HG03159 (cell line): ENCODE data around the gene KIAA1217.
"Not testable (repeated sequence)": the region's sequence is repeated elsewhere in the genome, so short reads cannot be mapped to it uniquely, and the experiment has no call there.

Experiments
- ATAC-seq: cut with Tn5 transposase; IDR thresholded peaks from one replicate; pipeline ENCODE4 v1.9.1; 2021; ENCODE audit warnings: mild to moderate bottlenecking, moderate library complexity; ENCODE audit not compliant: unreplicated experiment

Gene KIAA1217

DNA sequence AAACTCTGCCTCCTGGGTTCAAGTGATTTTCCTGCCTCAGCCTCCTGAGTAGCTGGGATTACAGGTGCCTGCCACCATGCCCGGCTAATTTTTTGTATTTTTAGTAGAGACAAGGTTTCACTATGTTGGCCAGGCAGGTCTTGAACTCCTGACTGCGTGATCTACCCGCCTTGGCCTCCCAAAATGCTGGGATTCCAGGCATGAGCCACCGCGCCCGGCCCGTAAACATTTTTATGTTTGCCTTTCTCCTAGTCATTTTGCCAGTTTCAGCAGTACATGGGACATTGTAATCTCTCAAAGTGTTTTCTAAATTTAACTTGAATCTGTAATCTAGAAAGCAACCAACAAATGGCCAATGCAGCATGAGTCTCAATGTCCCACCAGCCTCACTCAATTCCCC is 128.8 kb downstream of the KIAA1217 start:
- not testable (repeated sequence) for ATAC-seq

DNA sequence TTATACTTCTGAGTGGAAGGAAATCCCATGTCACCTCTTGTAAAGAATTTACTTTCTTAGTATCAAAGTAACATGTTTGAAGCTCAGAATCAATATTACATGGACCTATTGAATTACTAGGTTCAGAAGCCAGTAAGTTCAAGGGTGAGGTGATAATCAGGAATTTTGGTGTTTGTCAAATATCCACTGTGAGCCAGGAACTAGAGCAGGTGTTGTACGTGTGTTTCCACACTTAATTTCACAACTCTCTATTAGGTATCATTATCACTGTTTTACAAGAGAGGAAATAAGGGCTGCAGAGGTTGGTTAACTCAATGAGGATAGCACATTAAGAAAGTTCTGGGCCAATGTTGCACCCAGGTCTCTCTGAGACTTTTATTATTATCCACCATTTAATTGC is 130.4 kb downstream of the KIAA1217 start:
- no peak for ATAC-seq

DNA sequence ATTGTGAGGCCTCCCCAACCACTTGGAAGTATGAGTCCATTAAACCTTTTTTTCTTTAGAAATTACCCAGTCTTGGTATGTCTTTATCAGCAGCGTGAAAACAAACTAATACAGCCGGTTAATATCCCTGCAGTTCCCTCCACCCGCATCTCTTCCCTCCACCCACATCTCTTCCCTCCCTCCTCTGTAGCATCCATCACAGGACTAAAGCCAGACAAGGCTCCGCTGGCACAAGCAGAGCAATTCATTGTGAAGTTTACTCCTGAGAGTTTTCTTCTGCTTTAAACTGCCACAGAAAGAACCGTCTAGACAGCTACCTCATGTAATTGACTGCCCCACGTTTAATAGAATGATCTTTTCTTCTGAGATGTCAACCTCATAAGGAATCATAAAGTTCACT is 131.5 kb downstream of the KIAA1217 start:
- ATAC-seq: no peak

DNA sequence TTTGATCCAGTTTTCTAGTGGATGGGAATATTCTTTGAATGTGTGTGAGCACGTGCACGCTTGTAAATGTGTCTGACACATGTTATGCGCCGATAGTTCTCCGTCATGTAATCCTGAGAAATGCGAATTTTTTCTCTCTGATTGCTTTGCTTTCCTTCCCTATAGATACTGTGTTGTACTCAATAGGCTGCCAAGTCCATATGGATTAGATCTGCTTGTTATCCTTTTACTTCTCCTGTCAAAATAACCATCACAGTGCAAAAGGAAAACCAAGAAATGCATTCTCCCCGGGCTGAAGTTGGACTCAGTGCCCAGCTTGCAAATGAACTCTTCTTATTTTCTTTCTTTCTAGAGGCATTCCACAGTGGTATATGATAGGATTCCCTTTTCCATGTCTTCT is 131.9 kb downstream of the KIAA1217 start:
- no peak for ATAC-seq

DNA sequence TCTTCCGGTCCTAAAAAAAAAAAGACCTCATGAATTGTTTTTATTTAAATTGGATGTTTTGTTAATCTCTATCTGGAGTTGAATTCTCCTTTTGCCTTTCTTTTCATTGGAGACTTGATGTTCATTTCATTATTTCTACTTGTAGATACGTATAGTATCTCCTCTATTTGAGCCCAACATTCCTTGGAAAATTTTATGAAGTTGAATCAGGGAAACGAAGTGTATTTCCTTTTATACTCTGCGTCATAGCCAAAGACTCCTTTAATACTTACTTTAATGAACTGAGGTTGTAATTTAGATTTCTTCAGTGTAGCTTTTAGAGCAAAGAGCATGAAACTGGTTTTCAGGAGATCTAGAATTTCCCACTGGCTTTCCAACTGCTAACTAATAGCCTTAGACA is 132.4 kb downstream of the KIAA1217 start:
- no peak for ATAC-seq

DNA sequence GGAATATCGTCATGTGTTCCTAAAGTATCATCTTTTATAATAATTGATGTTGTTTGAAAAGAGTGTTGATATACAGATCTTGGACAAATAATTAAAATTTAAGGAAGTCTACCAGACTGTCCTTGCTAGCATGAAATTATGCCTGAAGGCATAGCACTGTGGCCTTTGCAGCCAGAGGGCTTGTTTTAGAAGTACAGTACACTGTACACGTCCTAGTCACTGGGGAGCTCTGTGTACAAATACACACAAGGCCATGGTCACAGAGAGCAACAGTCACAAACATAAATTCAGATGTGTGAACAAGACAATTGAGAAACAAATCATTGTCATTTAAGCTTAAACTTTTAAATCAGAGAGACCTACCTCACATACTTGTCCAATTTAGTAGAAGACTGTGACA is 133.0 kb downstream of the KIAA1217 start:
- ATAC-seq: no peak

DNA sequence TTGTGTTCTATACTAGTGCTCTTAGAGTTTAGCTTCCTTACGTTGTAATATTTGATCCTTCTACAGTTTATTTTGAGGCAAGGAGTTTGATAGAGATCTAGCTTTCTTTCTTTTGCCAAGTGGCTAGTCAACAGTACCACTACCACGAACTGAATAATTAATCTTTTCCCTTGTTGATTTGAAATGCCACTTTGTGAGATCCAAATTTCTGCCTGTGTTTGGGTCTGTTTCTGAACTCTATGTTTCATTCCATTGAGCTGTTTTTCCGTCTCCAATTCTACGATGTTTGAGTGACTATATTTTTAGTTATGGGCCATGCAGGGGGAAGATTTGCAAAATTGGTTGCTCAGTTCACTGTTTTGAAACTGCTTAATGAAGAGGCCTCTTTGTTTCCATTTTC is 134.7 kb downstream of the KIAA1217 start:
- no peak for ATAC-seq

DNA sequence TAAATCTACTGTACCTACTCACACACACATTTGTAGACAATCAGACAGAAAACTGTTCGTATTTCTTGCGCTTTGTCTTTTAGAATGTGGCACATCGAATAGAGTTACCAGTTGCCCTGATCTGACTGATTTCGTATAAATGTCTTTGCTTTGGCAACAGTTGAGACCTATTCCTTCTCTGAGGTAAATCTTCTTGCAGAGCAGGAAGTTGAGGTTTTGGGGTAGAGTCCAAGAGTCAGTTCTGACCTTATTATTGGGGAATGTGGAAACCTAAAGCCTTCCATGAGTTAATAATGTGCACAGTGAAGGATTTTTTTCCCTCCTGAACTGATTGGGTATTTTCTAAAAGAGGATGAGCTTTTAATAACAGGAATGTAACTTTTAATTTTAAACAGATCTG is 135.3 kb downstream of the KIAA1217 start:
- ATAC-seq: no peak

DNA sequence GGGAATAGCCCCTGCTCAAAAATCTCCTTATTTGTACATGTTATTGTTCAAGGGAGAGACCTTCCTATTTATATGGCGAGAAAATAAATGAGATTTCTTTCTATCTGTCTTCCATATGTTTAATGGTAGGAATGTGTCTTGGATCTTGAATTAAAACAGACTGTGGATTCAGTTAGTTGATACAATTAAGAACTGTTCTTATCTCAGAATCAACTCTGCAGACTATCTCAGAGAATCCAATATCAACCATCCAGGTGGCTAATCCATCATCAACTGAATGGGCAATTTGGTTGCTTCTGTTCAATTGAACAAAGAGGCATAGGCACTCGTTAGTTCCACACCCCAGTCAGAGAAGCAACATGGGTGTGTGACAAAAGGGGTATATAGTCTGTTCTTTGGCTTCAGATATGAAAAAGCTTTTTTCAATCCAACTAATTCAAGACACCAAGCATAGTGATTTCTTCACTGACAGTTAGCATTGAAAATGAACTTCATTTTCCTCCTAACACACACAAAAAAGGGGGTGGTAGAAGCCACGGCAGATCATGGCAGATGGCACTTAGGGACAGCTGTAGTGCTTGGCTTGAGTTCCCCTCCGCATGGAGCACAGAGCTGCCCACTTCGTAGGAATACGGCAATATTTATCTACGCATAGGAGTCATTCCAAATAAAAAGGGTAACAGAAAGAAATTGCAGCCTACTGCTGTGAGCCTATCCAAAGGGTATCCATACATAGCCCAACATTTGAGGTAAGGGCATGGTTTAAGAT is 135.9 kb downstream of the KIAA1217 start:
- no peak for ATAC-seq

DNA sequence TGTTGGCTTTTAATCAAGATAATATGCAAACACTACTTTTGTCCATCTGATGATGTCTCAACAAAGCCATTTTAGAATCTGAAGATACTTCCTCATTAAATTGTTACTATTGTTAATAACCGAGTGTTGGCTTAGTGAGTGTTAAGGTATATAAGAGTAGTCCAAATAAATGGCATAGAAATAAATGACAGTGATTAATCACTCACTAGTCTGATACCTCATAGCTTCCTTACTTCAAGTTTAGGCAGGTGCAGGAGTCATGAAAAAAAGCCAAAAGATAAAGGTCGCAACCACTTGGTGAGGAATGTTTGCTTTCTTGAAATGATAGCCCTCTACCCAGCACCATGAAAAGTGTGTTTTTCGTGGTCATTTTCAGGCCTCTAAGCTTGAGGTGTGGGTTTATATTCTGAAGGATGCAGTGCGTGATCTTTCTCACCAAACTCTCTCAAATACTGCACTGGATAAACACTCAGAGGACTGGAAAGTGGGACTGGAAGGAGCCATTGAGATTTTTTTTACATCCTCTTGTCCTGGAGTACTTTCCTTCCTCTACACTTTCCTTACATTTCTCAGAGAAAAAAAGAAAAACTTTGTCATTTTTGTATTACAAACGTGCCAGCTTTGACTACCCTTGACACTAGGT is 138.1 kb downstream of the KIAA1217 start:
- no peak for ATAC-seq

DNA sequence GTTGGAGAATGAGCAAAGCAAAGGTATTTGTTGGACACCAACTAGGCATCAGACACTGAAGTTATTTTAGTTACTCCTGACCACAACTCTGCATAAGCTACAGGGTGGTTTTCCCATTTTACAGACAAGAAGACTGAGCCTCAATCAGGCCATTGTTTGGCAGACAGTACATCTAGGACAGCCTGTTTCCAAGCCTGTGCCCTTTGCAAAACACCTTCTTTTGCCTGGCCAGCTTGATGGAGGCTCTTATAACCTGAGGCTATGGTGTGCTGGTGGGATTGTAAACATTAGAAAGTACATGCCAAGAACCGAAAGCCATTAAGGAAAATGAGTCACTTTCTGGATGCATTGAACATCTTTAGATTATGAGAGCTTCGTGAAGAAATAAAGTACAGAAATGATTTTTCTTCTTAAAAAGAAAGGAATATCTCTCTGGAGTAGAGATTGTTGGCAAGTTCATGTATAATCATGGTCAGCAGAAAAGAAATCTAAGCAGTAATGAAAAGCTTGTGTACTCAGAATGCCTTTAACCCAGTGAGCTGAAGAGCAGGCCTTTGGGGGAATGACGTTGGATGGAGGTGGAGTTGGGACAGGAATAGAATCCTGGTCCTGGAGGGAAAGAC is 140.6 kb downstream of the KIAA1217 start:
- no peak for ATAC-seq

DNA sequence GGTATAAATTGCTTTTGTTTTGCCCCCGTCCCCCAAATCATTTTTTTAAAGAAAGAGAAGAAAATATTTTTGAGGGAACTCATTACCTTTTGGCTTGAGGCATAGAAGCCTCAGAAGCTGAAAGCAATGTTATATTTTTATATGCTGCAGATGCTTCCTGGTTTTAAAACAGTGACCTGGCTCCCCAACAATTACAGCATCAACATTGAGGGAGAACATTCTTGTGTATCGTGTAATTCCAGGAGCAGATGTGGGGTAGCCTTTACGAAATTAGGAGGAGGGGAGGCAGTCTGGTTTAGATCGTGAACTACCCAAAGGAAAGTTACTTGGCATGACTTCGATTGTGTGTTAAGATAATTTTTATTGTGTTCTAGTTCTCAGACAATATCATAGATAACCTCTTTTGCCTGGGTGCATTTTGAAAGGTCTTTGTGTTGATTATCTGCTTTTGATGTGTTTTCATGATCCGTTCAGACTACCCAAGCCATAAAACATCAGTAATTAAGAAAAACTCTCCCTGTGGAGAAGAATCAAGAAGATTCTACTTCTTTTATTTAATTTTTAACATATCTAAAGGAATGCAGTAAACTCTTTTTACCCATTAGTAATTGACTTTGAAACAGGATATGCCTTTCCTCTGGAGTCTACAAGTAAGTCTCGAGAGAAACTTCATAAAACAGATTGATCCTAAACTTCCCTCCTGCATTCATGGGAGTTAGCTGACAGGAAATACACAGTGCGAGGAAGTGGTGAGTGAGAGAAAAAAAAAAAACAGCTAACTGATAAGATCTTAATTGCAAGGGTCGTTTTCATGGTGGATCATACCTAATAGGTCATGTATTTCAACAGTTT is 141.4 kb downstream of the KIAA1217 start:
- no peak for ATAC-seq

DNA sequence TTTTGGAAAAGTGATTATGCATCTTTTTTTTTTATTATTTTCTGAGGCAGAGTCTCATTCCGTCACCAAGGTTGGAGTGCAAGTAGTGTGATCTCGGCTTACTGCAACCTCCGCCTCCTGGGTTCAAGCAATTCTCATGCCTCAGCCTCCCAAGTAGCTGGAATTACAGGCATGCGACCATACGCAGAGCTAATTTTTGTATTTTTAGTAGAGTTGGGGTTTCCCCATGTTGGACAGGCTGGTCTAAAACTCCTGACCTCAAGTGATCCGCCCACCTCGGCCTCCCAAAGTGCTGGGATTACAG is 141.9 kb downstream of the KIAA1217 start:
- not testable (repeated sequence) for ATAC-seq

DNA sequence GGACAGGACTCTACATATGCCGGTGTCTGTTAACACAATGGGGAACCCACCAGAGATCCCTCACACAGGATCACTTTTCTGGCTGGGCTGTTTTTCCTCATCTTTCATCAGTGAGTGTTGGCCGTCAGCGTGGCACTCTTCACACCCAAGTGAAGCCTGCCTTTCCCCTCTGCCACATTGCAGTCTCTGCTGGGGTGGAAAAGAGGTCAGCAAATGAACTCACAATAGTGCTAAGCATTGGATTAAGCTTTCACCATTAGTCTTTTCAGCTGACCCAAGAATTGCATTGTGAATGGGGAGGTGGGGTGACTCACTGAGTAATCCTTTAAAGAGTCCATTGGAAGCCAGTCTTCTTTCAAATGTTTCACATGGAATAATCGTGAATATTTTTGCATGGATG is 143.0 kb downstream of the KIAA1217 start:
- no peak for ATAC-seq

DNA sequence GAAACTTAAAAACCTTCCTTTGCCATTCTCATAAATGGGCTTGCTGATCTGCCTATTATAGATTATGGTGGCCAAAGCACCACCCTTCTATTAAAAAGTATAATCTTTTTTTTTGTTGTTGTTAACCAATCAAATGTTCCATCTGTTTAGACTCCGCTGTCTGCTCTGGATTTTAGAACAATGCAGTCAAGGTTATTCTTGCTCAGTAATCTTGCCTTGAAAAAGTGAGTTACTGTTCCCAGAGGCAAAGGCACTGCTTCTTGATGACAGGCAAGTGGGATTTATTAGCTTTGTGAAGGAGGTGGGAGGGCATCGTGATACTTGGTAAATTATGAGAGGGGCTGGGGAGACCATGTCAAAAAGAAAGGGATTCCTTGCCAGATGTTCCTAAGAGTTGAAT is 143.5 kb downstream of the KIAA1217 start:
- ATAC-seq: no peak

DNA sequence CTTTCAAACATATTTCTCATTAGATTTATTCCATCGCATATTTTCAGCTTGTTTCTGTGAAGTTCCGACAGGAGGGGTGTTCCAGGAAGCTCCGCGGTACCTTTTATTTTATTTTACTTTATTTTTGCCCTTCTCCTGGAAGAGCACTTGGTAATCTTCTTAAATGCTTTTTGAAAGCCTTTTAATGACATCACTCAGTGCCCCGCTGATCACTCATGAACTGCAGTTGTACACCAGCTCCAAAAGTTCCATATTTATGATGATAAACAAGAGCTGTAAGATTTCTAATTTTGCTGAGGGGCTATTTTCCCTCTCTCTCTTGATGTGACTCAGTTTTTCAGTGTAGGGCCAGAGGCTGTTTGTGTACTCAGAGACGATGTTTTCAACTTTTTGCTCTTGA is 144.4 kb downstream of the KIAA1217 start:
- no peak for ATAC-seq

DNA sequence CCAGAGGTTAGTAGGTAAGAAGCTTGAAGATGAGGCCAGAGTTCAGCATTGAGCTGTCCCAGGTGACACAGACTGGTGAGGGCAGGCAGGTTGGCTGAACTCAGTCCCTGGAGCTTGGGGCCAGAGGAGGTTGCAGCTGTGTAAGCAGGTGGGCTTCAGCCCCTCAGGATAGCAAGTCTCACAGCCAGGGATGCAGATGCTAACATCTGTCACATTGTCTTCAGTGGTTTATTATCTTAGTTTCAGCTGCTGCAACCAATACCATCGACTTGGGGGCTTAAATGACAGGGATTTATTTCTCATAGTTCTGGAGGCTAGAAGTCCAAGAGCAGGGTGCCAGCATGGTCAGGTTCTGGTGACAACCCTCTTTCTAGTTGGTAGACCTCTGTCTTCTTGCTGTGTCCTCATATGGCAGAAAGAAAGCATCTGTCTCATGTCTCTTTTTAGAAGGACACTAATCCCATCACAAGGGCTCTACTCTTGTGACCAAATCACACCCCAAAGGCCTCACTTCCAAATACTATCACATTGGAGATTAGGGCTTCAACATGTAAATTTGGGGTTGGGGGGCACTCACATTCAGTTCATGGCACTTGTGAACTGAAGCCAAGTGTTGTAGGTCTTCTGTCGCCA is 146.2 kb downstream of the KIAA1217 start:
- no peak for ATAC-seq

DNA sequence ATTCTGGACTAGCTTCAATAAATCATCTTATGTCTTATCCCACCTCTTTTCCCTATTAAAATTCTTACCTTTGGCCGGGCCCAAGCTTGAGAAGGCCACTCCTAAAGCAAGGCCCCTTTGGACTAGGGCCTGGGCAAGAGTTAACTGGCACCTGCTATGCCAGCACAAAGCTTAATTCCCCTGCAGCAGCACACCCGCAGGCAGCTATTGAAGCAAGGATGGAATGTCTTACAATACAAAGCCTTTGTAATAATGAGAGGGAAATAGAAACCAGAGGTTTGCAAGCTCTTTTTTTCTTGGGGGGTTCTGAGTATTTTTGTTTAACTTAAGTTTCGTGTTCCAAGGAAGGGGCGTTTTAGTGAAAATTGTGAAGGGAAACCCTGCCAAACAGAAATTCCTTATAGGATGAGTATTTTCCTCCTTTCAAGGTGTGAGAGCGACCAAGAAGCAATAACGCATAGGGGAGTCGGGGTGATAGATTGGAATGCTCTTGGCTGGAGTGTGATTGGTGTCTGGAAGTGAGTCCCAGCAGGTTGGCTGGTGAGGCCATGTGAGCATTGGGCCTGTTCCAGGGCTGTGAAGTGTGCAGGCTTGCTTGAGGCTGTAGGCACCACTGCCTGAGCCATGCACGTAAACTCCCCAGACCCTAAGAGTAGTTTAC is 148.5 kb downstream of the KIAA1217 start:
- no peak for ATAC-seq

DNA sequence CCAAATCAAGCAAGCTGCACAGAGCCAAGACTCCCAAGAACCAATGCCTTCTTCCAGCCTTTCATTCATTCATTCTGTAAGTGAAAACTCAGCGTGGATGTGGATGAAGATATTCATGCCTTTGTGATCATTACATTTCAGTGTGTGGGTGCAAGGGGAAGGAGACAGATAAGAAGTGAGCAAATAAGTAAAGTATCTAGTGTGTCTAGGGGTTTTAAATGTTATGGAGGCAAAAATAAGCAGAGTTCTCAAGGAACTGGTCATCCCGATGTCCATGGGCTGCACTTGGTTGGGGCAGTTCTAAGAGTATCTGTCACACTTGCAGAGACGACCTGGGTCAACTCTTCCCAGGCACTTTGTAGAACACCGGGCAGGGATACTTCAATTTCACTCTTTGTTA is 149.1 kb downstream of the KIAA1217 start:
- ATAC-seq: no peak

DNA sequence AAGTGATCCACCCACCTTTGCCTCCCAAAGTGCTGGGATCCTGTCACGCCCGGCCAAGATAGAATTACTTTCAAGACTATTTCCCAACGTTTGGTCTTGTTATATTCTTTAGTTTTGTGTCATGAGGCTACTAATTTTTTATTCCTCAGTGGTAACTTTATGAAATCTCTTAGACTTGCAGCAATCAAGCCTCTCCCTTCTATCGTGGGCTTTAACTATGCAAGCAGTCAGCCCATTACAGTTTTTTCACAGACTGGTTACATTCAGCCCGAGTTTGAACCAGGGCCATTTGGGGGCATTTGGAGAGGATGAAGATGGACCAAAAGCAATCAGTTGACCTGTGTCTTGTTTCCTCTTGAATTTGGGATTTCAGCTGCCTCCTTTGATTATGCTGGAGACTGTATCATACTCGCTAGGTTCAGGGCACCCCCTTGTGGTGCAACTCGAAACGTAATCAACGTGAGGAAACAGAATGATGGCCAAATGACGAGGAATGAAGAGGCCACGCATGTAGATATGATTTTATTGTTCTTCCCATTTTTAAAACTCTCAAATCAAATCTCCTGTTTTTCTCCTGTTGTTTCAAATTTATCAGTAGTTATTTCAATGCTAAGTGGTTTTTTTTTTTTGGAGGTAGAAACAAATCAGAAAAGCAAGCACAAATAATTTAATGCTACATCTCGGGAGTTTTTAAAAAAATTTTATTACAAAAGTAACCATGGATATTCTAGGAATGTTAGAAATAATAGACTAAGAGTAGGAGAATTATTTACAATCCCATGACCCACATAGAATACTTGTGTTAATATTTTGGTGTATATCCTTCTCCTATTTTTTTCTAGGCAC is 151.6 kb downstream of the KIAA1217 start:
- peak; percentile 86 for ATAC-seq
